KMS-11 (cell line): ENCODE results near the gene IGFBP2.

ENCODE experiments used
- H2AFZ ChIP-seq: fragments of 200-600 bp; sonication (generic); 2 replicates; pipeline ENCODE4 v1.6.1; 2016; ENCODE audit warnings: antibody characterized with exemption, mixed run types, low read depth
- H3K27ac ChIP-seq: fragments of 200-600 bp; sonication (generic); 2 replicates; pipeline ENCODE4 v1.6.1; 2016; ENCODE audit warnings: mild to moderate bottlenecking, mixed run types
- H3K27me3 ChIP-seq: fragments of 200-600 bp; sonication (generic); 2 replicates; pipeline ENCODE4 v1.6.1; 2017; ENCODE audit warnings: mild to moderate bottlenecking, low read depth, mixed run types, moderate library complexity; ENCODE audit not compliant: insufficient read depth
- H3K36me3 ChIP-seq: fragments of 200-600 bp; sonication (generic); 2 replicates; pipeline ENCODE4 v1.6.1; 2017; ENCODE audit warnings: mild to moderate bottlenecking, mixed run types; ENCODE audit not compliant: insufficient read depth
- H3K4me1 ChIP-seq: fragments of 200-600 bp; sonication (generic); 2 replicates; pipeline ENCODE4 v1.6.1; 2016; ENCODE audit warnings: mild to moderate bottlenecking, low read depth, mixed run types; ENCODE audit not compliant: poor library complexity, severe bottlenecking
- H3K4me2 ChIP-seq: fragments of 200-600 bp; sonication (generic); 2 replicates; pipeline ENCODE4 v1.7.0; 2016; ENCODE audit warnings: mild to moderate bottlenecking, mixed run types
- H3K4me3 ChIP-seq: fragments of 200-600 bp; sonication (generic); IDR thresholded peaks from 2 replicates; pipeline ENCODE4 v1.6.1; 2017; ENCODE audit warnings: low read depth, low read length, mixed read lengths; ENCODE audit not compliant: insufficient read depth
- H3K79me2 ChIP-seq: fragments of 200-600 bp; sonication (generic); 2 replicates; pipeline ENCODE4 v1.6.1; 2016; ENCODE audit warnings: low read depth, mixed run types; ENCODE audit not compliant: insufficient read depth
- H3K9ac ChIP-seq: fragments of 200-600 bp; sonication (generic); 2 replicates; pipeline ENCODE4 v1.6.1; 2016; ENCODE audit warnings: mild to moderate bottlenecking, mixed run types
- H4K20me1 ChIP-seq: fragments of 200-600 bp; sonication (generic); 2 replicates; pipeline ENCODE4 v1.6.1; 2016; ENCODE audit warnings: mild to moderate bottlenecking, mixed run types; ENCODE audit not compliant: insufficient read depth
- TF ChIP-seq, protein P1 (sequence below): fragments of 200-600 bp; sonication (generic); conservative IDR thresholded peaks from 2 replicates; pipeline ENCODE4 v1.6.1; 2017; ENCODE audit warnings: low read depth, mild to moderate bottlenecking, antibody characterized with exemption, low read length, moderate library complexity, mixed read lengths

Gene IGFBP2

DNA sequence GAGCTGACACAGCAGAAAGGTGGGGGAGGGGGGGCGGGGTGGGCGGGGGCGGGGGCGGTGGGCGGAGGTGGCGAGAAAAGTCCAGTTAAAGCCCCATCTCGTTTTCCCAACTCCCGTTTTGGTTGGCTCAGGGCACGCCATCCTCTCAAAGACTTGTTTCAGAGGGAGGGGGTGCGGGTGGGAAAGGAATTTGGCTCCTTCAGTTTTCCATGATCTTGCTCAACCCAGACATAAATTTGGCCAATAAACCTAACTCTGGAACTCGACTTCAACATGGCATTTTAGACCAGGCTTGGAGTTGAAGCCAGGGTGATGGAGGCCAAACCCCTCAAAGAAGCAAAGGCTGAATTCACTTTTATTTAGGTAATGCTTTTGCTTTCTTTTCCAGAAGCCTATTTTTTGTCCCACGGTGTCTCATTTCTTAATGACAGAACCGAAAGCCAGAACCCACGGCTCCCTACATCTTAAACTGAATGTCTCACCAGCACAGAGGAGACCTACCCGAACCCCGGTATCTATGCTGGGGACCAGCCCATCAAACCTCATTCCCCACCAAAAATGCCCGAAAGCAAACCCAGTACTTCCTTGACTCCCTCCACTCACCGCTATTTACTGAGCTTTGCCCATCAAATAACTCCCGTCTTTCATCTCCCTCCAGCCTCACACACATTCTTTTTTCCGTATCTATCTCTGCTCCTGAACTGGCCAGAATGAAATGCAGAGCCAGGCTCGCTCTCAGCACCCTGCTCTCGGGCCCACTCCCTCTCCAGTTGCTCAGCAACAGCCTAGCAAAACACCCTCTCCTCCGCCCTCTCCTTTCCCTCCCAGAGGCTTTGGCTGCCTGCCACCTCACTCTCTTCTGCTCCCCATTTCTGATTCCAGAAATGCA, 57.9 kb downstream of the IGFBP2 start:
- H3K36me3 ChIP-seq: no peaks in the 10 kb centered on the region
- peak overlapping the region; percentile 96 for H3K4me2 ChIP-seq
- no peaks in the 10 kb centered on the region for H3K27me3 ChIP-seq
- H2AFZ ChIP-seq: peak overlapping the region; percentile 79; the same call in 1 of the 2 replicates
- TF ChIP-seq, protein P1, sequence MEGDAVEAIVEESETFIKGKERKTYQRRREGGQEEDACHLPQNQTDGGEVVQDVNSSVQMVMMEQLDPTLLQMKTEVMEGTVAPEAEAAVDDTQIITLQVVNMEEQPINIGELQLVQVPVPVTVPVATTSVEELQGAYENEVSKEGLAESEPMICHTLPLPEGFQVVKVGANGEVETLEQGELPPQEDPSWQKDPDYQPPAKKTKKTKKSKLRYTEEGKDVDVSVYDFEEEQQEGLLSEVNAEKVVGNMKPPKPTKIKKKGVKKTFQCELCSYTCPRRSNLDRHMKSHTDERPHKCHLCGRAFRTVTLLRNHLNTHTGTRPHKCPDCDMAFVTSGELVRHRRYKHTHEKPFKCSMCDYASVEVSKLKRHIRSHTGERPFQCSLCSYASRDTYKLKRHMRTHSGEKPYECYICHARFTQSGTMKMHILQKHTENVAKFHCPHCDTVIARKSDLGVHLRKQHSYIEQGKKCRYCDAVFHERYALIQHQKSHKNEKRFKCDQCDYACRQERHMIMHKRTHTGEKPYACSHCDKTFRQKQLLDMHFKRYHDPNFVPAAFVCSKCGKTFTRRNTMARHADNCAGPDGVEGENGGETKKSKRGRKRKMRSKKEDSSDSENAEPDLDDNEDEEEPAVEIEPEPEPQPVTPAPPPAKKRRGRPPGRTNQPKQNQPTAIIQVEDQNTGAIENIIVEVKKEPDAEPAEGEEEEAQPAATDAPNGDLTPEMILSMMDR: no peak
- no peak overlapping the region for H3K4me3 ChIP-seq
- H3K4me1 ChIP-seq: peaks cover 9% of the 10 kb centered on the region
- H4K20me1 ChIP-seq: no peaks in the 10 kb centered on the region
- H3K79me2 ChIP-seq: no peaks in the 10 kb centered on the region
- H3K27ac ChIP-seq: peak overlapping the region; percentile 45
- peak overlapping the region; percentile 24; the same call in 1 of the 2 replicates for H3K9ac ChIP-seq

DNA sequence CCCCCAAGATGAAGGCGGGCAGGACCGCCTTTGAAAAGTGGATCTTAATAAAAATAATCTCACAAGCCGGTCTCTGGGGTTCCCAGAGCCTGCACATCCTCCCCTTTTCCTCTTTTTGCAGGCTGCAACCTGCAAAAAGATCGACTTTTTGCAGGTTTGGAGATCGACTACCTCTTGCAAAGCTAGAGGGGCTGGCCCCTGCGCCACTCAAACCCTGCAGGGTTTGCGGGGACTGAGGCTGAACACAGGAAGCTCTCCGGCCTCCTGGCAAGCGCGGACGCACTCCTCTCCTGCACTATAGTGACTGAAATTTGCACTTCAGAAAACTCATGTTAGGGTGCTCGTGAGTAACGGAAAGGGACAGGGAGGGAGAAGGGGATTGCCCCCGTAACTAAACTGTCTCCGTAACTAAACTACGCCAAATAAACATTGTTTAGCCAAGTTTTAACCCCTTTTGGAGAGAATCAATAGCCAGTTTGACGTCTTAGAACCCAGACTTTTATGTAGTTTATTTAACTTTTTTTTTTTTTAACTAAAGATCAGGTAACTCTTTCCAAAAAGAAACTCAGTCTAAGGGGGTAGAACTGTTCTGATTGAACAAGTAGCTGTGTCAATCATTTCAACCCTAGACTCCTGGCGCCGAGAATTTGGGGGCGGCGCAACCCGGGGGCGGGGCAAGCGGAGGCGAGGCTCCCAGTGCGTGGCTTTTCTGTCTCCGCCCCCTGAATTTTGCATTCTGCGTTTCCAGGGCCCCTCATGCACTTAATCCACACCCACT, 59.6 kb downstream of the IGFBP2 start:
- Histone ChIP-seq H3K4me1 (peaks cover 9% of the 10 kb centered on the region), H3K27me3 (no peaks in the 10 kb centered on the region), H2AFZ (peak overlapping the region; percentile 96), H3K36me3 (no peaks in the 10 kb centered on the region), H3K27ac (peak overlapping the region; percentile 52), H3K4me2 (peak overlapping the region; percentile 96), H3K4me3 (peak overlapping the region; percentile 77), H4K20me1 (no peaks in the 10 kb centered on the region), H3K9ac (peak overlapping the region; percentile 44), H3K79me2 (no peaks in the 10 kb centered on the region)
- TF ChIP-seq, protein P1: no peak

DNA sequence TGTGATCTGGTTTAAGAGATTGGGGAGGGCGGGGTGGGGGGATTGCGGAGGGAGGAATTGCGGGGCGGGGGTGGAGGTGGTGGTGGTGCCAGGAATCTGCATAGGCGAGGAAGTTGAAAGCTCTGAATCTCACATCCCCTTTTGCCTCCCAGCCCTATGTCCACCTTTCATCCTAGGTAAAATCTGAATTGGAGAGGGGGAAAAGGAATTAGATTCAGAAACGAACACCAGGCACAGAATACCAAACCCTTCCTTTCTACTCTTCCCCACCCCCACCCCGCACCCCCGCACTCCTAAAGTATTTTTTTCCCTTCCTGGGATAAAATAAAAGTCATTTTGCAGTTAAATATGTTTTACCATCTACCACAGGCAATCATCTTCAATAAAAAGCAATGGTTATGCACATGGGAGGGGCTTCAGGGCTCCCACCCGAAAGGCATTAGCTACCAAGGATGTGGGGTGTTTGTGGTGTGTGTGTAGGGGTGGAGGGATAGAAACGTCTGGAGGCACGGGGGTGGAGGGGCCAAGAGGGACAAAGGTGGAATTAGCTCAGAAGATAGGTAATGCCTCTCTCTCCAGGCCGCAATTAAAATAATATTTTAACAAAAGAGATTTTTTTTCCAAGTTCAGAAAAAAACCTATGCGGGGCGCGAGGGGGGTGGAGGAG, 60.3 kb downstream of the IGFBP2 start:
- peak overlapping the region; percentile 71; the same call in 1 of the 2 replicates for H3K4me2 ChIP-seq
- H2AFZ ChIP-seq: peak overlapping the region; percentile 96; the same call in 1 of the 2 replicates
- TF ChIP-seq, protein P1: no peak
- no peaks in the 10 kb centered on the region for H4K20me1 ChIP-seq
- H3K79me2 ChIP-seq: no peaks in the 10 kb centered on the region
- H3K27me3 ChIP-seq: no peaks in the 10 kb centered on the region
- H3K4me1 ChIP-seq: peaks cover 9% of the 10 kb centered on the region
- H3K36me3 ChIP-seq: no peaks in the 10 kb centered on the region
- no peak overlapping the region for H3K4me3 ChIP-seq
- no peak overlapping the region for H3K27ac ChIP-seq
- no peak overlapping the region for H3K9ac ChIP-seq

DNA sequence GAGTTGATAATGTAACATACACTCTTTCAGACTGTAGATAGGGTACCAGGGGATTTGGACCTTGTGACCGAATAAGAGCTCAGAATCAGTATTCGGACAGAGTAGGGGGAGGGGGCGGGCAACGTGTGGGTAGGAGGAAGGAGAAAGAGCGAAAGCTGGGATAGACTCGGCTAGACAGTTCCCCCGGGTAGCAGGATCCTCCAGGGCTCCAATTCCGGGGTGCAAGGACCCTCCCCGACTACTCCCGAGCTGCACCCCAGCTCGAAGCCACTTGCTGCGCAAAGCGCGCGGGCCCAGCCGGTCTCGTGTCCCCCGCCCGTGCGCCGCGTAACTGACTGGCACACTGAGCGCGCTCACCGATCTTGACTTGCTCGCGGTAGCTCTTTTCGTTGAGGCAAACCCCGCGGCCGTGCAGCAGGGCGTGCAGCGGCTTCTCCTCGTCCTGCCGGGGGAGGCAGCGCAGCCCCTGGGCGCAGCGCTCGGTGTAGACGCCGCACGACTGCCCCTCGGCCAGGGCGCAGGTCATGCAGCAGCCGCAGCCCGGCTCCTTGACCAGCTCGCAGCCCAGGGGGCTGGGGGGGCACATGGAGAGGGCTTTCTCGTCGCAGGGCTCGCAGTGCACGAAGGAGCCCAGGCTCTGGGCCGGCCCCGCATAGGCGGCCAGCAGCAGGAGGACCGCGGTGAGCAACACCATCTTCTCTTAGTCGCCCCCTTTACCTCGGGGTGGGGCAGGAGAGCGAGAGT, 61.0 kb downstream of the IGFBP2 start:
- Histone ChIP-seq H3K4me2 (peak overlapping the region; percentile 71; the same call in 1 of the 2 replicates), H3K36me3 (no peaks in the 10 kb centered on the region), H4K20me1 (no peaks in the 10 kb centered on the region), H3K4me3 (no peak overlapping the region), H3K27me3 (no peaks in the 10 kb centered on the region), H3K79me2 (no peaks in the 10 kb centered on the region), H3K9ac (no peak overlapping the region), H2AFZ (no peak overlapping the region; the same call in 1 of the 2 replicates), H3K4me1 (peaks cover 9% of the 10 kb centered on the region), H3K27ac (no peak overlapping the region)
- TF ChIP-seq, protein P1: no peak
